GM23338 (cell line): ENCODE measurements around the gene CDKAL1. TPM values are rescaled to one million over a fixed set of nuclear protein-coding genes. Genes with fewer than 3 reads are reported as not detected.

Experiments
- ATAC-seq: fragments of 200-7000 bp; cut with Tn5 transposase; 3 replicates; pipeline ENCODE4 v1.9.1; 2020
- DNase-seq: peaks from one replicate; pipeline ENCODE4 v3.0.0-alpha.2; 2015; ENCODE audit warnings: low spot score
- H2AFZ ChIP-seq: fragments of 200-600 bp; sonication (generic); 2 replicates; pipeline ENCODE4 v1.8.0; 2016; ENCODE audit warnings: antibody characterized with exemption, mild to moderate bottlenecking, moderate library complexity
- H3F3A ChIP-seq: fragments of 200-600 bp; sonication (generic); replicated peaks from 2 replicates; pipeline ENCODE4 v1.8.0; 2017; ENCODE audit warnings: antibody characterized with exemption, mixed run types, low read depth
- H3K27ac ChIP-seq: fragments of 200-600 bp; sonication (generic); 2 replicates; pipeline ENCODE4 v1.6.1; 2016; ENCODE audit warnings: low read depth
- H3K27me3 ChIP-seq: fragments of 200-600 bp; sonication (generic); 2 replicates; pipeline ENCODE4 v1.8.0; 2016; ENCODE audit warnings: mild to moderate bottlenecking, mixed run types, moderate library complexity; ENCODE audit not compliant: insufficient read depth
- H3K36me3 ChIP-seq: fragments of 200-600 bp; sonication (generic); 2 replicates; pipeline ENCODE4 v1.8.0; 2016; ENCODE audit warnings: mild to moderate bottlenecking; ENCODE audit not compliant: insufficient read depth
- H3K4me1 ChIP-seq: fragments of 200-600 bp; sonication (generic); 2 replicates; pipeline ENCODE4 v1.8.0; 2016; ENCODE audit warnings: mild to moderate bottlenecking, moderate library complexity; ENCODE audit not compliant: insufficient read depth
- H3K4me2 ChIP-seq: fragments of 200-600 bp; sonication (generic); 2 replicates; pipeline ENCODE4 v1.7.1; 2017; ENCODE audit warnings: mixed run types
- H3K4me3 ChIP-seq: fragments of 200-600 bp; sonication (generic); 2 replicates; pipeline ENCODE4 v1.6.1; 2016; ENCODE audit warnings: mixed run types
- H3K79me2 ChIP-seq: fragments of 200-600 bp; sonication (generic); replicated peaks from 2 replicates; pipeline ENCODE4 v1.8.0; 2017; ENCODE audit warnings: mild to moderate bottlenecking; ENCODE audit not compliant: insufficient read depth
- H3K9me2 ChIP-seq: fragments of 200-600 bp; sonication (generic); 2 replicates; pipeline ENCODE4 v1.8.0; 2017; ENCODE audit not compliant: insufficient read depth
- H4K20me1 ChIP-seq: fragments of 200-600 bp; sonication (generic); replicated peaks from 2 replicates; pipeline ENCODE4 v1.8.0; 2017; ENCODE audit warnings: mild to moderate bottlenecking; ENCODE audit not compliant: insufficient read depth
- H3K27ac Mint-ChIP-seq: 2 replicates; pipeline ENCODE4 v1.8.0; 2020; ENCODE audit warnings: inconsistent platforms, mild to moderate bottlenecking, moderate library complexity, mixed read lengths
- H3K27me3 Mint-ChIP-seq: 3 replicates; pipeline ENCODE4 v1.8.0; 2022; ENCODE audit warnings: low read depth, mild to moderate bottlenecking, moderate library complexity, mixed read lengths, inconsistent platforms; ENCODE audit not compliant: insufficient read depth, poor library complexity
- H3K36me3 Mint-ChIP-seq: 3 replicates; pipeline ENCODE4 v1.8.0; 2021; ENCODE audit warnings: low read depth, mild to moderate bottlenecking, inconsistent platforms, moderate library complexity, mixed read lengths
- H3K4me1 Mint-ChIP-seq: 3 replicates; pipeline ENCODE4 v1.8.0; 2020; ENCODE audit warnings: mild to moderate bottlenecking, inconsistent platforms, mixed read lengths
- H3K4me3 Mint-ChIP-seq: 3 replicates; pipeline ENCODE4 v1.8.0; 2021; ENCODE audit warnings: moderate library complexity, mild to moderate bottlenecking, inconsistent platforms, mixed read lengths
- H3K9me3 Mint-ChIP-seq: 3 replicates; pipeline ENCODE4 v1.8.0; 2020; ENCODE audit warnings: moderate library complexity, mild to moderate bottlenecking, inconsistent platforms, mixed read lengths
- CREB1 ChIP-seq: fragments of 250-450 bp; sonication (Bioruptor Pico); IDR thresholded peaks from 2 replicates; pipeline ENCODE4 v1.5.0; 2020; ENCODE audit warnings: low read depth, mild to moderate bottlenecking, moderate library complexity
- EZH2phosphoT487 ChIP-seq: fragments of 200-600 bp; sonication (generic); IDR thresholded peaks from one replicate; pipeline ENCODE4 v1.8.1; 2018; ENCODE audit warnings: antibody characterized with exemption; ENCODE audit not compliant: unreplicated experiment
- JUNB ChIP-seq: IDR thresholded peaks from one replicate; pipeline ENCODE4 v1.6.1; 2016; ENCODE audit warnings: antibody characterized with exemption; ENCODE audit not compliant: unreplicated experiment
- NANOG ChIP-seq: IDR thresholded peaks from 2 replicates; pipeline ENCODE4 v1.6.1; 2016; ENCODE audit warnings: antibody characterized with exemption, borderline replicate concordance
- REST ChIP-seq: IDR thresholded peaks from one replicate; pipeline ENCODE4 v1.6.1; 2018; ENCODE audit warnings: antibody characterized with exemption; ENCODE audit not compliant: unreplicated experiment
- STAT1 ChIP-seq: IDR thresholded peaks from one replicate; pipeline ENCODE4 v1.6.1; 2016; ENCODE audit warnings: antibody characterized with exemption; ENCODE audit not compliant: unreplicated experiment
- ZNF331 ChIP-seq: fragments of 250-450 bp; sonication (Bioruptor Pico); IDR thresholded peaks from 2 replicates; pipeline ENCODE4 v1.5.0; 2020; ENCODE audit warnings: low read depth, mild to moderate bottlenecking, moderate library complexity
- ZNF462 ChIP-seq: fragments of 250-450 bp; sonication (Bioruptor Pico); IDR thresholded peaks from 2 replicates; pipeline ENCODE4 v1.5.0; 2020; ENCODE audit warnings: mild to moderate bottlenecking, moderate library complexity
- polyA plus RNA-seq: library from polyadenylated mRNA; unstranded; fragments of >200 nt; fragmentation: Nextera tagmentation; extraction: Ambion mirVana; gene quantifications from 2 replicates; pipeline ENCODE4 v1.2.1, GENCODE V29; 2016
- total RNA-seq: library from RNA; depleted of rRNA; stranded (reverse); fragments of >200 nt; shearing (Covaris generic); gene quantifications from 2 replicates; pipeline ENCODE4 v1.2.3, GENCODE V29; 2014

CDKAL1 gene
- total and polyA plus RNA-seq, 2 experiments from 2014 or later = 17.8 to 35.0 TPM

GRCh38 chr6:20868397-20869096 lies 334.3 kb downstream of the CDKAL1 start:
- peak; percentile 78 for DNase-seq
- peaks cover 70% of the 10 kb centered on the region for H3K4me1 Mint-ChIP-seq
- H3F3A ChIP-seq = no peaks in the 10 kb centered on the region
- peak overlapping the region; percentile 68 for H3K27ac Mint-ChIP-seq
- no peaks in the 10 kb centered on the region for H3K9me3 Mint-ChIP-seq
- H2AFZ ChIP-seq = no peak overlapping the region
- peak overlapping the region; percentile 19; the same call in 1 of the 2 replicates for H3K4me3 ChIP-seq
- peaks cover 72% of the 10 kb centered on the region for H3K4me1 ChIP-seq
- H4K20me1 ChIP-seq = no peaks in the 10 kb centered on the region
- H3K4me3 Mint-ChIP-seq = peak overlapping the region; percentile 5; the same call in 1 of the 3 replicates
- no peaks in the 10 kb centered on the region for H3K9me2 ChIP-seq
- ATAC-seq = peak; percentile 65
- no peaks in the 10 kb centered on the region for H3K79me2 ChIP-seq
- no peaks in the 10 kb centered on the region for H3K27me3 Mint-ChIP-seq
- H3K4me2 ChIP-seq = peak overlapping the region; percentile 69
- no peaks in the 10 kb centered on the region for H3K36me3 ChIP-seq
- TF ChIP-seq ZNF331 = no peak
- TF ChIP-seq NANOG = peak; percentile 55
- TF ChIP-seq REST = no peak
- TF ChIP-seq CREB1 (CRISPR knock-in tag) = peak; percentile 68
- no peak for TF ChIP-seq STAT1
- H3K27me3 ChIP-seq = no peaks in the 10 kb centered on the region
- peak overlapping the region; percentile 60 for H3K27ac ChIP-seq
- no peaks in the 10 kb centered on the region for H3K36me3 Mint-ChIP-seq

GRCh38 chr6:20870021-20870420 lies 335.8 kb downstream of the CDKAL1 start:
- no peaks in the 10 kb centered on the region for H3K9me3 Mint-ChIP-seq
- Histone ChIP-seq H3K27me3 (no peaks in the 10 kb centered on the region), H3F3A (no peaks in the 10 kb centered on the region), H3K36me3 (no peaks in the 10 kb centered on the region), H3K27ac (no peak overlapping the region), H3K4me1 (peaks cover 71% of the 10 kb centered on the region), H3K9me2 (no peaks in the 10 kb centered on the region), H3K4me2 (no peak overlapping the region), H4K20me1 (no peaks in the 10 kb centered on the region), H3K4me3 (no peak overlapping the region), H3K79me2 (no peaks in the 10 kb centered on the region), H2AFZ (no peak overlapping the region)
- H3K27ac Mint-ChIP-seq = peak overlapping the region; percentile 6; the same call in 1 of the 2 replicates
- DNase-seq (no peak), ATAC-seq (no peak)
- H3K36me3 Mint-ChIP-seq = no peaks in the 10 kb centered on the region
- no peak overlapping the region for H3K4me3 Mint-ChIP-seq
- H3K27me3 Mint-ChIP-seq = no peaks in the 10 kb centered on the region
- peaks cover 74% of the 10 kb centered on the region for H3K4me1 Mint-ChIP-seq
- no peak for TF ChIP-seq ZNF462
- no peak for TF ChIP-seq CREB1 (CRISPR knock-in tag)
- no peak for TF ChIP-seq EZH2phosphoT487
- no peak for TF ChIP-seq JUNB
